Calu3 (cell line): ENCODE results near the gene GRAMD2A. TPM values are rescaled to one million over a fixed set of nuclear protein-coding genes. Genes with fewer than 3 reads are reported as not detected.
A peak's percentile ranks its signal among the peaks of the same experiment; 100 is the strongest.

Experiments used
- BruUV-seq: library from RNA; stranded (reverse); fragments of 400-500 nt; replicated peaks from 2 replicates; lab custom pipeline; 2021; lab: Mats Ljungman, UMichigan
- CTCF ChIA-PET: fragments of 300-600 bp; sonication (Branson Sonifier 250); formaldehyde crosslinking; loops from one replicate; lab custom pipeline; 2022; ENCODE audit warnings: antibody characterized with exemption; lab: Charles Lee
- DNase-seq: peaks from one replicate; pipeline ENCODE4 v3.0.0; 2022
- H3K27ac Mint-ChIP-seq: one replicate; pipeline ENCODE4 v1.8.0; 2022; ENCODE audit warnings: mixed read lengths; ENCODE audit not compliant: unreplicated experiment
- H3K27me3 Mint-ChIP-seq: one replicate; pipeline ENCODE4 v1.8.0; 2022; ENCODE audit warnings: mixed read lengths; ENCODE audit not compliant: unreplicated experiment
- H3K36me3 Mint-ChIP-seq: one replicate; pipeline ENCODE4 v1.8.0; 2022; ENCODE audit warnings: mild to moderate bottlenecking, moderate library complexity, mixed read lengths; ENCODE audit not compliant: insufficient read depth, unreplicated experiment
- H3K4me1 Mint-ChIP-seq: one replicate; pipeline ENCODE4 v1.8.0; 2022; ENCODE audit warnings: mild to moderate bottlenecking, low read depth, mixed read lengths; ENCODE audit not compliant: unreplicated experiment
- H3K4me3 Mint-ChIP-seq: one replicate; pipeline ENCODE4 v1.8.0; 2022; ENCODE audit warnings: mild to moderate bottlenecking, low read depth, moderate library complexity, mixed read lengths; ENCODE audit not compliant: unreplicated experiment
- H3K9me3 Mint-ChIP-seq: one replicate; pipeline ENCODE4 v1.8.0; 2022; ENCODE audit warnings: low read depth, mixed read lengths; ENCODE audit not compliant: unreplicated experiment
- intact Hi-C: fragments of 100-400 bp; cut with micrococcal nuclease; formaldehyde crosslinking; loops from one replicate; pipeline ENCODE4 v1.10.0; 2022; ENCODE audit not compliant: unreplicated experiment
- total RNA-seq: library from RNA; stranded (reverse); gene quantifications from 2 replicates; pipeline ENCODE4 v1.2.3, GENCODE V29; 2022
- TF ChIP-seq, protein P1 (sequence below): fragments of 200-600 bp; IDR thresholded peaks from one replicate; pipeline ENCODE4 v1.8.0; 2022; ENCODE audit warnings: antibody characterized with exemption; ENCODE audit not compliant: unreplicated experiment

The GRAMD2A gene
- total RNA-seq, 1 experiment from 2014 or later: 2.2 TPM

DNA sequence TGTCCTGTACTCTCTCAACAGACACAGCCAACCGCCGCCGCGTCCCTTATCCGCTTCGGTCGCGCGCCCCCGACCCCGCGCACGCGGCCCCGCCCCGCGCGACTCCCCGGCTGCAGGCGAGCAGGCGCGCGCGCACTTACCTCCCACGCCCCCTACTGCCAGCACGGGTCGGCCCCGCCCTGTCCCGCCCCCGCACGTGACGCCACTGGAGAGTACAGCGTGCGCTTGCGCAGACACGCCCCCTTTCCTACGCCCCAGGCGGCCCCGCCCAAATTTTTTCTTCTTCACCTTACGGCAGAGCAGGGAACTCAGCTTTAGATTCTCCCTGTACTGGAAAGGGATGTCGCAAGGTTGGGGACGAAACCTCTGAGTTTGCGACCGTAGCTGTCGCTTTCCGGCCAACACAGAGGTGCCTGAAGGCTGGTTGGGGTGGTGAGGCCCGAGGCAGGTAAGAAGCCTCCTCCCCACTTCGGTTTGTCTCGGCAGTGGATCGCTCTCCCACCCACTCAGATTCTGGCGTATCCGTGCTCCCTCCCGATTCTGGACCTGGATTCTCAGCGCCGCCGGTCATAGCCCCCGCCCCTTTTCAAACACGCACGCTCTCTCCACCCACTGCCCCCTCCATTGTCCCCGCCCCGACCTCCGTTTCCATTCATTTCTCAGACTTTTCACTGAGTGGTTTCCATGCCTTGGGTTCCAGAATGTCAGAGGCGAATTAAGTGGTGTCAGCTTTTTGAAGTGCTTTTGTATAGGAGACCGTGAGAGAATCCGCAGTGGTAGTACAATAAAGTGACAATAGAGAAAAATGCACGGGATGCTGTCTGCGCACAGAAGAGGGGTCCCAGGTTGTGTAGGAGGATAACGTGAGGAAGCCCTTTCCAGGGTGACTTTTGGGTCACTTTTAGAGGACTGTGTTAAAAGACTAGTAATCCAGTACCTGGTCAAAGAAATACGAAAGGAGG is 79.3 kb downstream of the GRAMD2A start, which contains the start of the genes MYO9A and SENP8:
TSS of gene MYO9A (minus strand) at position 134 of the 962 bp plus-strand sequence. CDS start 71,587 bp downstream, outside the sequence.
TSS of gene SENP8 (plus strand) at position 387 of the 962 bp plus-strand sequence. CDS start 21,221 bp downstream, outside the sequence.
- no TSS peak for BruUV-seq
- Mint-ChIP-seq H3K9me3 (no peaks in the 10 kb centered on the region), H3K4me1 (peaks cover 55% of the 10 kb centered on the region), H3K27ac (peak within 1 kb of the TSS; percentile 98), H3K36me3 (peaks cover 28% of the 10 kb centered on the region), H3K4me3 (peak within 1 kb of the TSS; percentile 95), H3K27me3 (no peaks in the 10 kb centered on the region)
- TF ChIP-seq, protein P1, sequence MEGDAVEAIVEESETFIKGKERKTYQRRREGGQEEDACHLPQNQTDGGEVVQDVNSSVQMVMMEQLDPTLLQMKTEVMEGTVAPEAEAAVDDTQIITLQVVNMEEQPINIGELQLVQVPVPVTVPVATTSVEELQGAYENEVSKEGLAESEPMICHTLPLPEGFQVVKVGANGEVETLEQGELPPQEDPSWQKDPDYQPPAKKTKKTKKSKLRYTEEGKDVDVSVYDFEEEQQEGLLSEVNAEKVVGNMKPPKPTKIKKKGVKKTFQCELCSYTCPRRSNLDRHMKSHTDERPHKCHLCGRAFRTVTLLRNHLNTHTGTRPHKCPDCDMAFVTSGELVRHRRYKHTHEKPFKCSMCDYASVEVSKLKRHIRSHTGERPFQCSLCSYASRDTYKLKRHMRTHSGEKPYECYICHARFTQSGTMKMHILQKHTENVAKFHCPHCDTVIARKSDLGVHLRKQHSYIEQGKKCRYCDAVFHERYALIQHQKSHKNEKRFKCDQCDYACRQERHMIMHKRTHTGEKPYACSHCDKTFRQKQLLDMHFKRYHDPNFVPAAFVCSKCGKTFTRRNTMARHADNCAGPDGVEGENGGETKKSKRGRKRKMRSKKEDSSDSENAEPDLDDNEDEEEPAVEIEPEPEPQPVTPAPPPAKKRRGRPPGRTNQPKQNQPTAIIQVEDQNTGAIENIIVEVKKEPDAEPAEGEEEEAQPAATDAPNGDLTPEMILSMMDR: no peak
- CTCF ChIA-PET: interaction anchor here (0.6 to 1.6 kb wide), 9 partner anchors 9 to 229 kb away, joined by 3 to 5 read pairs (median 3); no protein-coding TSS in a partner anchor
- DNase-seq: peak; percentile 99
- intact Hi-C loops: loop anchor here (5.0 kb wide), 1 partner anchor 141 kb away; no protein-coding TSS in a partner anchor

- H3K27me3 Mint-ChIP-seq: no peaks in the 10 kb centered on the region
- intact Hi-C loops: loop anchor here (5.0 kb wide), 1 partner anchor 140 kb away; no protein-coding TSS in a partner anchor
- peak overlapping the region; percentile 98 for H3K27ac Mint-ChIP-seq
- TF ChIP-seq, protein P1: no peak
- CTCF ChIA-PET: interaction anchor here (1.1 to 1.6 kb wide), 3 partner anchors 9 to 39 kb away, joined by 3 to 4 read pairs (median 4); no protein-coding TSS in a partner anchor
- no peaks in the 10 kb centered on the region for H3K9me3 Mint-ChIP-seq
- BruUV-seq: no TSS peak
- DNase-seq: peak; percentile 85
- H3K36me3 Mint-ChIP-seq: peaks cover 28% of the 10 kb centered on the region
- peak overlapping the region; percentile 95 for H3K4me3 Mint-ChIP-seq
- H3K4me1 Mint-ChIP-seq: peaks cover 60% of the 10 kb centered on the region
Observed at GRCh38 chr15:72117486-72118016, 80.0 kb downstream of the GRAMD2A start.

DNA sequence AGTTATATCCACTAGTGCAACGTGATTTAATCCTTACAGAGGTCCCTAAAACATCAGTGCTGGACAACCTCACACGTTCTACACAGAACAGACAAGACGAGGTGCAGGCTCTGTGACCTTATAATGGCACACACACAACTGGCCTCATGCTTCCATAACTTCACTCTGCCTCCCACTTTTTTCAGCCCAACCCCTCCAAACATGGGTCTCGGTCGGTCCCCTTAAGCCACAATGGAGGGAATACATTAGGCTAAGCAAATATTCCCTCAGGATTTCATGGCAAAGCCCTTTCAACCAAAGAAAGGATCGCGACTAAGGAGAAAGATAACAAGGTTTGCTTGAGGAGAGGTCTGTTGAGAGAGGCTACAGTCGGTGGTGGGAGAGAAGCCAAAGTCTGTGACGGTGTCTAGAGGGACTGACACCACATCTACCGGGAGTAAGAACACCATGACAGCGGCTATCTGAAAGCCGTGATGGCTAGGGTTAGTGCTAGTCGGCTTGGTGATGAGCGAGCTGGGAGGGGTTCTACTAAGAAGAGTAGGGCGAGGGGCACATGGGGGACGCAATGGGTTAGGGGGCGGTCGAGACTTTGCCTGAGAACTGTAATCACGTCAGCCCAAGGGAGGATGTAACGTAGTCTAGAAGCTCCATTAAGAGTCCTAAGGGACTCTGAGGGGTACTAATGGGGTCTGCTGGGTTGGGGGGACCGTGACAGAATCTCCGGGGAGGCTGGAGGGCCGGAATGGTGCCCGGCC is 80.7 kb downstream of the GRAMD2A start:
- Mint-ChIP-seq H3K36me3 (peaks cover 28% of the 10 kb centered on the region), H3K27ac (peak overlapping the region; percentile 67), H3K27me3 (no peaks in the 10 kb centered on the region), H3K9me3 (no peaks in the 10 kb centered on the region), H3K4me3 (peak overlapping the region; percentile 95), H3K4me1 (peaks cover 60% of the 10 kb centered on the region)
- peak; percentile 23 for DNase-seq
- intact Hi-C loops: loop anchor here (5.0 kb wide), 1 partner anchor 140 kb away; no protein-coding TSS in a partner anchor
- CTCF ChIA-PET: interaction anchor here (1.6 kb wide), 1 partner anchor 39 kb away, joined by 4 read pairs; no protein-coding TSS in a partner anchor
- TF ChIP-seq, protein P1: no peak
- no TSS peak for BruUV-seq
